Measurements from ENCODE around the gene HEY2. TPM values are rescaled to one million over a fixed set of nuclear protein-coding genes. Genes with fewer than 3 reads are reported as not detected.

Gene HEY2
- total and polyA plus RNA-seq, 10 of the 15 experiments (the other 5 are each of a cell fraction or from before 2014, with no cell fraction given) = 0.01 to 0.32 (median 0.08) TPM; not detected in 4

DNA sequence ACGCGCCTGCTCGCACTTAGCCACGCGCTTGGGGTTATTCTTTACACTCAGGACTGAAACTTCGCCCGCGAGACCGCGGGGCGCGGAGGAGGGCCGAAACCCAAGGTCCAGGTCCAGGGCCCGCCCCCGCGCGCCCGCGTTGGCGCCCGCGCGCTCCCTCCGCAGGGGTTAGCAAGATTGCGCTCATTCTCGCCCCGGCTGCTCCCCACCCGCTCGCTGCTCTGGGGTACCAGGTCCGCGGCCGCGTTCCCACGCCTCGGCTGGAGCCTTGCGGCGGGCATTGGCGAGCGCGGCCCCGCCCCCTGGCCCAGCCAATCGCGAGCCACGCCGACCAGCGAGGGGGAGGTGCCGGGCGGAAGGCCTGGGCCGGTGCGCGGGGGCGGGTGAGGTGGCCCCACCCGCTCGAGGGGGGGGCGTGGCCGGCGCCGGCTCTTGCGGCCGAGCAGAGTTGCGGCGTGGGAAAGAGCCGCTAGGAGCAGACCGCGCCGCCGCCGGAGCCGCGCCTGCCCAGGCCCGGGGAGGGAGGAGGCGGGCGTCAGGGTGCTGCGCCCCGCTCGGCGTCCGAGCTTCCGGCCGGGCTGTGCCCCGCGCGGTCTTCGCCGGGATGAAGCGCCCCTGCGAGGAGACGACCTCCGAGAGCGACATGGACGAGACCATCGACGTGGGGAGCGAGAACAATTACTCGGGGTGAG is at the start of gene HEY2 (continued):
- TF ChIP-seq, protein P1, sequence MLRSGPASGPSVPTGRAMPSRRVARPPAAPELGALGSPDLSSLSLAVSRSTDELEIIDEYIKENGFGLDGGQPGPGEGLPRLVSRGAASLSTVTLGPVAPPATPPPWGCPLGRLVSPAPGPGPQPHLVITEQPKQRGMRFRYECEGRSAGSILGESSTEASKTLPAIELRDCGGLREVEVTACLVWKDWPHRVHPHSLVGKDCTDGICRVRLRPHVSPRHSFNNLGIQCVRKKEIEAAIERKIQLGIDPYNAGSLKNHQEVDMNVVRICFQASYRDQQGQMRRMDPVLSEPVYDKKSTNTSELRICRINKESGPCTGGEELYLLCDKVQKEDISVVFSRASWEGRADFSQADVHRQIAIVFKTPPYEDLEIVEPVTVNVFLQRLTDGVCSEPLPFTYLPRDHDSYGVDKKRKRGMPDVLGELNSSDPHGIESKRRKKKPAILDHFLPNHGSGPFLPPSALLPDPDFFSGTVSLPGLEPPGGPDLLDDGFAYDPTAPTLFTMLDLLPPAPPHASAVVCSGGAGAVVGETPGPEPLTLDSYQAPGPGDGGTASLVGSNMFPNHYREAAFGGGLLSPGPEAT (IDR thresholded peaks at IDR 0.05; ENCODE audit: low read depth) = no peak
- no peak for TF ChIP-seq EP300 (IDR thresholded peaks at IDR 0.05; ENCODE audit: borderline replicate concordance in 1 of 2, control insufficient read depth in 1 of 2, low read depth in 2 of 2, low read length in 2 of 2)
- no peak for TF ChIP-seq NFYA (IDR thresholded peaks at IDR 0.05; ENCODE audit: borderline replicate concordance, low read depth, low read length)
- no peak for TF ChIP-seq CHD1 (IDR thresholded peaks at IDR 0.05; ENCODE audit: low read depth, low read length)
- TF ChIP-seq CREM (IDR thresholded peaks at IDR 0.05; ENCODE audit: low read depth) = no peak
- no peak for TF ChIP-seq HDGF (IDR thresholded peaks at IDR 0.05)
- TF ChIP-seq ASH2L (IDR thresholded peaks at IDR 0.05; ENCODE audit: borderline replicate concordance, low read depth) = no peak
- TF ChIP-seq SIN3A (IDR thresholded peaks at IDR 0.05; ENCODE audit: low read depth, low read length) = no peak
- peak; percentile 88 for TF ChIP-seq NR2F1 (conservative IDR thresholded peaks at IDR 0.05)
- TF ChIP-seq, protein P2, sequence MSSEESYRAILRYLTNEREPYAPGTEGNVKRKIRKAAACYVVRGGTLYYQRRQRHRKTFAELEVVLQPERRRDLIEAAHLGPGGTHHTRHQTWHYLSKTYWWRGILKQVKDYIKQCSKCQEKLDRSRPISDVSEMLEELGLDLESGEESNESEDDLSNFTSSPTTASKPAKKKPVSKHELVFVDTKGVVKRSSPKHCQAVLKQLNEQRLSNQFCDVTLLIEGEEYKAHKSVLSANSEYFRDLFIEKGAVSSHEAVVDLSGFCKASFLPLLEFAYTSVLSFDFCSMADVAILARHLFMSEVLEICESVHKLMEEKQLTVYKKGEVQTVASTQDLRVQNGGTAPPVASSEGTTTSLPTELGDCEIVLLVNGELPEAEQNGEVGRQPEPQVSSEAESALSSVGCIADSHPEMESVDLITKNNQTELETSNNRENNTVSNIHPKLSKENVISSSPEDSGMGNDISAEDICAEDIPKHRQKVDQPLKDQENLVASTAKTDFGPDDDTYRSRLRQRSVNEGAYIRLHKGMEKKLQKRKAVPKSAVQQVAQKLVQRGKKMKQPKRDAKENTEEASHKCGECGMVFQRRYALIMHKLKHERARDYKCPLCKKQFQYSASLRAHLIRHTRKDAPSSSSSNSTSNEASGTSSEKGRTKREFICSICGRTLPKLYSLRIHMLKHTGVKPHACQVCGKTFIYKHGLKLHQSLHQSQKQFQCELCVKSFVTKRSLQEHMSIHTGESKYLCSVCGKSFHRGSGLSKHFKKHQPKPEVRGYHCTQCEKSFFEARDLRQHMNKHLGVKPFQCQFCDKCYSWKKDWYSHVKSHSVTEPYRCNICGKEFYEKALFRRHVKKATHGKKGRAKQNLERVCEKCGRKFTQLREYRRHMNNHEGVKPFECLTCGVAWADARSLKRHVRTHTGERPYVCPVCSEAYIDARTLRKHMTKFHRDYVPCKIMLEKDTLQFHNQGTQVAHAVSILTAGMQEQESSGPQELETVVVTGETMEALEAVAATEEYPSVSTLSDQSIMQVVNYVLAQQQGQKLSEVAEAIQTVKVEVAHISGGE (CRISPR knock-in tag; IDR thresholded peaks at IDR 0.05) = no peak
- peak; percentile 4; the same call in 1 of the 2 replicates for TF ChIP-seq CREB1 (IDR thresholded peaks at IDR 0.05; ENCODE audit: low read depth)
- no peak for TF ChIP-seq SMAD5 (IDR thresholded peaks at IDR 0.05; ENCODE audit: low read depth)
- TF ChIP-seq NR2C1 (IDR thresholded peaks at IDR 0.05) = peak; percentile 19; the same call in 1 of the 2 replicates
- no peak for TF ChIP-seq JUND (IDR thresholded peaks at IDR 0.05; ENCODE audit: low read depth, low read length)
- peak; percentile 83 for TF ChIP-seq DPF2 (IDR thresholded peaks at IDR 0.05)
- no peak for TF ChIP-seq ZNF274 (IDR thresholded peaks at IDR 0.05; ENCODE audit: insufficient read depth, insufficient read length)
- TF ChIP-seq, protein P3, sequence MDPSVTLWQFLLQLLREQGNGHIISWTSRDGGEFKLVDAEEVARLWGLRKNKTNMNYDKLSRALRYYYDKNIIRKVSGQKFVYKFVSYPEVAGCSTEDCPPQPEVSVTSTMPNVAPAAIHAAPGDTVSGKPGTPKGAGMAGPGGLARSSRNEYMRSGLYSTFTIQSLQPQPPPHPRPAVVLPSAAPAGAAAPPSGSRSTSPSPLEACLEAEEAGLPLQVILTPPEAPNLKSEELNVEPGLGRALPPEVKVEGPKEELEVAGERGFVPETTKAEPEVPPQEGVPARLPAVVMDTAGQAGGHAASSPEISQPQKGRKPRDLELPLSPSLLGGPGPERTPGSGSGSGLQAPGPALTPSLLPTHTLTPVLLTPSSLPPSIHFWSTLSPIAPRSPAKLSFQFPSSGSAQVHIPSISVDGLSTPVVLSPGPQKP (IDR thresholded peaks at IDR 0.05; ENCODE audit: low read depth, low read length) = no peak
- TF ChIP-seq ZNF217 (IDR thresholded peaks at IDR 0.05) = no peak
- TF ChIP-seq SP1 (IDR thresholded peaks at IDR 0.05; ENCODE audit: low read depth, low read length) = no peak
- peak; percentile 56; the same call in 1 of the 2 replicates for TF ChIP-seq POLR2A (IDR thresholded peaks at IDR 0.05; ENCODE audit: low read depth, low read length)
- TF ChIP-seq, protein P4, sequence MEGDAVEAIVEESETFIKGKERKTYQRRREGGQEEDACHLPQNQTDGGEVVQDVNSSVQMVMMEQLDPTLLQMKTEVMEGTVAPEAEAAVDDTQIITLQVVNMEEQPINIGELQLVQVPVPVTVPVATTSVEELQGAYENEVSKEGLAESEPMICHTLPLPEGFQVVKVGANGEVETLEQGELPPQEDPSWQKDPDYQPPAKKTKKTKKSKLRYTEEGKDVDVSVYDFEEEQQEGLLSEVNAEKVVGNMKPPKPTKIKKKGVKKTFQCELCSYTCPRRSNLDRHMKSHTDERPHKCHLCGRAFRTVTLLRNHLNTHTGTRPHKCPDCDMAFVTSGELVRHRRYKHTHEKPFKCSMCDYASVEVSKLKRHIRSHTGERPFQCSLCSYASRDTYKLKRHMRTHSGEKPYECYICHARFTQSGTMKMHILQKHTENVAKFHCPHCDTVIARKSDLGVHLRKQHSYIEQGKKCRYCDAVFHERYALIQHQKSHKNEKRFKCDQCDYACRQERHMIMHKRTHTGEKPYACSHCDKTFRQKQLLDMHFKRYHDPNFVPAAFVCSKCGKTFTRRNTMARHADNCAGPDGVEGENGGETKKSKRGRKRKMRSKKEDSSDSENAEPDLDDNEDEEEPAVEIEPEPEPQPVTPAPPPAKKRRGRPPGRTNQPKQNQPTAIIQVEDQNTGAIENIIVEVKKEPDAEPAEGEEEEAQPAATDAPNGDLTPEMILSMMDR (IDR thresholded peaks at IDR 0.05 in 2 of 3, conservative IDR thresholded peaks at IDR 0.05 in 1 of 3; ENCODE audit: control insufficient read depth in 2 of 3, extremely low read depth in 1 of 3, insufficient read depth in 1 of 3, low read depth in 3 of 3, low read length in 3 of 3) = no peak
- TF ChIP-seq CBX5 (IDR thresholded peaks at IDR 0.05; ENCODE audit: low read depth) = no peak
- no peak for TF ChIP-seq MXI1 (IDR thresholded peaks at IDR 0.05; ENCODE audit: low read depth, low read length)
